Gastroesophageal sphincter (tissue), 4 donors: ENCODE measurements around the gene MRPL32. TPM values are rescaled to one million over a fixed set of nuclear protein-coding genes. Genes with fewer than 3 reads are reported as not detected.

Experiments used
- ATAC-seq: fragments of 150-250 bp; one replicate; pipeline ENCODE4 v1.9.1; 2016; ENCODE audit warnings: mild to moderate bottlenecking, moderate library complexity
- H3K27ac ChIP-seq, 4 donors: fragments of 200-600 bp; sonication (generic) in 3 of 4; 1 replicate in 3 of 4; 2 replicates in 1 of 4; pipeline ENCODE4 v1.5.1; 2016 to 2019
- H3K27me3 ChIP-seq: fragments of 200-600 bp; sonication (generic); one replicate; pipeline ENCODE4 v1.5.1; 2019
- H3K36me3 ChIP-seq, 2 donors: fragments of 200-600 bp; sonication (generic); one replicate each; pipeline ENCODE4 v1.5.1; 2019; ENCODE audit warnings: control low read depth in 1 of 2
- H3K4me1 ChIP-seq, 3 donors: fragments of 200-600 bp; sonication (generic); 1 replicate in 2 of 3; 2 replicates in 1 of 3; pipeline ENCODE4 v1.5.1; 2016 to 2019; ENCODE audit warnings: control low read depth in 2 of 3
- H3K4me3 ChIP-seq, 2 donors: fragments of 200-600 bp; sonication (generic); one replicate each; pipeline ENCODE4 v1.5.1; 2019; ENCODE audit warnings: mild to moderate bottlenecking in 1 of 2, moderate library complexity in 1 of 2
- H3K9me3 ChIP-seq, 3 donors: fragments of 200-600 bp; sonication (generic); one replicate each; pipeline ENCODE4 v1.5.1; 2017 to 2019; ENCODE audit warnings: control low read depth in 2 of 3
- CTCF ChIP-seq, 4 experiments: fragments of 200-600 bp in 2 of 4; fragments of 450-650 bp in 2 of 4; sonication (generic) in 1 of 4; IDR thresholded peaks; one replicate each; pipeline ENCODE4 v1.5.1; 2017 to 2019; ENCODE audit warnings: antibody characterized with exemption in 4 of 4, mild to moderate bottlenecking in 2 of 4, moderate library complexity in 2 of 4
- EP300 ChIP-seq: sonication (generic); formaldehyde crosslinking; IDR thresholded peaks from one replicate; pipeline ENCODE4 v1.6.1; 2017; ENCODE audit warnings: antibody characterized with exemption, mild to moderate bottlenecking
- POLR2A ChIP-seq, 2 donors: fragments of 450-650 bp; IDR thresholded peaks; one replicate each; pipeline ENCODE4 v1.6.1; 2017; ENCODE audit warnings: antibody characterized with exemption in 2 of 2, mild to moderate bottlenecking in 2 of 2, moderate library complexity in 1 of 2
- POLR2AphosphoS5 ChIP-seq: sonication (generic); formaldehyde crosslinking; IDR thresholded peaks from one replicate; pipeline ENCODE4 v1.6.1; 2017; ENCODE audit warnings: antibody characterized with exemption
- WGBS, 2 donors: methylation state at CpG; one replicate each; pipeline ENCODE4 v1.1.5; 2018; ENCODE audit warnings: low coverage in 1 of 2; 5-methylcytosine and 5-hydroxymethylcytosine counted together
- total RNA-seq, 4 donors: library from RNA; depleted of rRNA; stranded (reverse); fragments of >200 nt; gene quantifications; one replicate each; pipeline ENCODE4 v1.1.0, GENCODE V29; 2016

MRPL32 gene
- total RNA-seq, 4 donors from 2014 or later: 45.6 to 68.7 (median 53.8) TPM

- Histone ChIP-seq H3K36me3 (peaks cover 8 to 59% of the 10 kb centered on the region in 2 donors), H3K4me3 (no peak overlapping the region), H3K9me3 (no peaks in the 10 kb centered on the region), H3K27me3 (no peaks in the 10 kb centered on the region), H3K27ac (peak overlapping the region in 2 of 4 donors; percentile 11 to 28), H3K4me1 (peaks cover 0 to 23% (median 5%) of the 10 kb centered on the region in 3 donors)
- TF ChIP-seq EP300 (no peak), POLR2AphosphoS5 (no peak), CTCF (IDR thresholded peaks at IDR 0.05) (no peak), POLR2A (IDR thresholded peaks at IDR 0.05) (no peak)
- no peak for ATAC-seq
- 32 to 40% methylated on average over 1 of the region's 1 CpG for WGBS, 2 donors
Observed at GRCh38 chr7:42915356-42915755, 16.8 kb upstream of the MRPL32 start.

- Histone ChIP-seq H3K4me3 (no peak overlapping the region), H3K36me3 (peaks cover 36 to 99% of the 10 kb centered on the region in 2 donors), H3K27ac (no peak overlapping the region), H3K9me3 (no peaks in the 10 kb centered on the region), H3K27me3 (no peaks in the 10 kb centered on the region), H3K4me1 (peaks cover 0 to under 1% (median 0%) of the 10 kb centered on the region in 3 donors)
- 80 to 88% methylated on average over 3 of the region's 3 CpGs for WGBS, 2 donors
- TF ChIP-seq CTCF (IDR thresholded peaks at IDR 0.05) (no peak), POLR2AphosphoS5 (no peak), EP300 (no peak), POLR2A (IDR thresholded peaks at IDR 0.05) (no peak)
- no peak for ATAC-seq
Observed at GRCh38 chr7:42922017-42922753, 10.0 kb upstream of the MRPL32 start.

- no peak overlapping the region for H3K4me3 ChIP-seq
- TF ChIP-seq CTCF (IDR thresholded peaks at IDR 0.05) (no peak), POLR2A (IDR thresholded peaks at IDR 0.05) (no peak), EP300 (no peak), POLR2AphosphoS5 (no peak)
- WGBS, 2 donors: 82 to 83% methylated on average over 4 to 5 of the region's 5 CpGs
- ATAC-seq: no peak
- H3K27me3 ChIP-seq: no peaks in the 10 kb centered on the region
- peaks cover 33 to 83% of the 10 kb centered on the region in 2 donors for H3K36me3 ChIP-seq
- H3K9me3 ChIP-seq: no peaks in the 10 kb centered on the region
- H3K27ac ChIP-seq: no peak overlapping the region
- H3K4me1 ChIP-seq: peaks cover 0 to 22% (median 0%) of the 10 kb centered on the region in 3 donors
Observed at GRCh38 chr7:42924223-42924838, 7.8 kb upstream of the MRPL32 start.

GRCh38 chr7:42925630-42926029 lies 6.5 kb upstream of the MRPL32 start:
- no peaks in the 10 kb centered on the region for H3K27me3 ChIP-seq
- no peak overlapping the region for H3K27ac ChIP-seq
- TF ChIP-seq POLR2AphosphoS5: no peak
- TF ChIP-seq CTCF (IDR thresholded peaks at IDR 0.05): no peak
- no peak for TF ChIP-seq EP300
- TF ChIP-seq POLR2A (IDR thresholded peaks at IDR 0.05): no peak
- no peaks in the 10 kb centered on the region for H3K9me3 ChIP-seq
- no peak overlapping the region for H3K4me3 ChIP-seq
- ATAC-seq: no peak
- H3K4me1 ChIP-seq: peaks cover 3 to 35% (median 7%) of the 10 kb centered on the region in 3 donors
- H3K36me3 ChIP-seq: peaks cover 28 to 70% of the 10 kb centered on the region in 2 donors
- 92 to 100% methylated on average over 1 of the region's 1 CpG for WGBS, 2 donors
